GM18909 (cell line): ENCODE results near the gene MED8.
"Not testable (repeated sequence)": the region's sequence is repeated elsewhere in the genome, so short reads cannot be mapped to it uniquely, and the experiment has no call there.

Experiments used
- ATAC-seq: cut with Tn5 transposase; IDR thresholded peaks from one replicate; pipeline ENCODE4 v1.9.1; 2021; ENCODE audit warnings: mild to moderate bottlenecking; ENCODE audit not compliant: unreplicated experiment, poor library complexity

Gene MED8

GRCh38 chr1:43422995-43423671 lies 33.5 kb upstream of the MED8 start:
- ATAC-seq, result no peak

DNA sequence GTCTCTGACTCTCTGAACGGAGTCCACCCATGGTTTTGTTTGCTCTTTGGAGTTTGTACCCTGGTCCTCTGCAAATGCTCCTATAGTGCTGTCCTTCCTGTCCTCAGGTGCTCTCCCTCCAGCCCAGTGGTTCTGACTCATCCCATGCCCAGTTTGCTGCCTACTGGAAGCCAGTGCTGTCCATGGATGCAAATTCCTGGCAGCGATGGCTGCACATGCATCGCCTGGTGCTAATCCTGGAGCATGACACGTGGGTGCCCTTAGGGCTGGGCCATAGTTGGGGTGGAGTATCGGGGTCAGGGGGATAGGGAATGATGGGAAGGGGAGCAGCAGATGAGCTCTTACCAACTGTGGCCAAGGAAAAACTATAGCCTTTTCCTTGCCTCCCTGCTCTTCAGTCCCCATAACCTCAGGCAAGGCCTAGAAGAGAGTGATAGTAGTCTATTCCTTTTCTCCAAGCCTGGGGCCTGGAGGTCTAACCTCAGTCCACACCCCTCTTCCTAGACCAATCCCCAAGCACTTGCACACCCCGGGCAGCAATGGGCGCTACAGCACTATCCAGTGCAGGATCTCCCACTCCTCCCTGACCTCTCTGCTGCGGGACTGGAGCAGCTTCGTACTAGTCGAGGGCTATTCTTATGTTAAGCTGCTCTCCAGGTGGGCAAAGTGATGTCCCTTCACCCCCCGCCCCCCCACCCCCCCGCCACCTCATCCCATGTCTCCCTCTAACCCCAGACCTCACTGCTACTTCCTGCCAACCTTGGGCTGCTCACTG lies 32.6 kb upstream of the MED8 start:
- no peak for ATAC-seq

DNA sequence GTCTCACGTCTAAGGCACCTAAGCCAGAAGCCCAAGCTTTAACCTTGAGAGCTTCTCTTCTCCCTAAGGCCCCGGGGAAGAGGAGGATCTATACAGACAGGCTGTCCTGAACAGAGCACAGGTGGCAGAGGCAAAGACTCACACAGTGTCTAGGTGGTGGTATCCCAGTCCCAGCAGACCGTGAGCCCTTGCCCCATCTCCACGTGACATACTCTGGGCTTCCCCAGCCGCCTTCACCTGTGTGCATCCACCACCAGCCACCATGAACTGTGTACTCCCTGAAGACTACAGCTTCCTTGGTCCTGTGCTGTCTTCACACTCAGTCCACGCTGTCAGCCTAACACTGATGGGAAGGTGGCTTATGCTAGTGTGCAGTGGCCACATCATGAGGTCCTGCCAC lies 31.8 kb upstream of the MED8 start:
- no peak for ATAC-seq

DNA sequence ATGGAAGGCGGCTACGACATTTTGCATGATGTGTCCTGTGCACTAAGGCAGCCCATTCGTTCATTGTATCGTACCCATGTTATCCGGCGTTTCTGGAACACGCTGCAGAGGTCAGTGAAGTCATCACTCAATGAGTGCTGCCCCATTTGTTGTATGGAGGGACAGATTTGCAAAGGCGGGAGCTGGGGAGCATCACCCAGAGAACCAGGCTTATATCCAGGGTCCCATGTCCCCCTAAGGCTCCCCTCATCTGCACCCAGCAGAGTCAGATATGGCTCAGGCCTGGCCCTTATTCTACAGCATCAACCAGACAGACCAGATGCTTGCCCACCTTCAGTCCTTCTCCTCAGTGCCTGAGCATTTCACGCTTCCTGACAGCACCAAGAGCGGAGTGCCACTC lies 31.3 kb upstream of the MED8 start:
- ATAC-seq, result no peak

DNA sequence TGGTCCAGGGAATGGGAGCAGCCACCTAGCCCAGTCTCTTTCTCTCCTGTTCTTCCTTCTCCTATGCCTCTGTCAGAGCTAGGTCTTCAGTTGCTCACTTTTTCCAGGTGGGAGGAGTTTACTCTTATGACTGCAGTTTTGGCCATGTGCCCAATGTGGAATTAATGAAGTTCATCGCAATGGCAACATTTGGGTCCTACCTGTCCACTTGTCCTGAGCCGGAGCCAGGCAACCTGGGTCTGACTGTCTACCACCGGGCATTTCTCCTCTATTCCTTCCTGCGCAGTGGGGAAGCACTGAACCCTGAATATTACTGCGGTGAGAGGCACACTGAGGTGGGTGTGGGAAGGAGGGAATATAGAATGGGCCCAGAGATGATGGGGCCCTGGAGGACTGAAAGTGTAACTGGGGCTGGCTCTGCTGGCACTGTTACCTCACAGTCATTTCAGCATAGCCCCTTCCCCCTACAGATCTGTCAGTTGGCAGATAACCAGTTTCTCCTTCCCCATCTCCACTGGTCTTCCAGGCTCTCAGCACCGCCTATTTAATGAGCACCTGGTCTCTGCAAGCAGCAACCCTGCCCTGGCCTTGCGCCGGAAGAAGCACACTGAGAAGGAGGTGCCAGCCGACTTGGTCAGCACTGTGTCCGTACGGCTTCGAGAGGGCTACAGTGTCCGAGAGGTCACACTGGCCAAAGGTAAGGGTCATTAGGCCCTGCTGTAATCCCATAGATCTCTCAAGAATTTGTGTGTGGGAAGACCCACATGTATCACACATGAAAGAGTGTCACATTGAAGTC lies 30.2 kb upstream of the MED8 start:
- no peak for ATAC-seq

- no peak for ATAC-seq
These were observed 29.3 kb upstream of the MED8 start for GRCh38 chr1:43418858-43419257.

- no peak for ATAC-seq
These were observed 26.3 kb upstream of the MED8 start for GRCh38 chr1:43415901-43416300.

- no peak for ATAC-seq
These were observed 25.1 kb upstream of the MED8 start for GRCh38 chr1:43414634-43415223.

DNA sequence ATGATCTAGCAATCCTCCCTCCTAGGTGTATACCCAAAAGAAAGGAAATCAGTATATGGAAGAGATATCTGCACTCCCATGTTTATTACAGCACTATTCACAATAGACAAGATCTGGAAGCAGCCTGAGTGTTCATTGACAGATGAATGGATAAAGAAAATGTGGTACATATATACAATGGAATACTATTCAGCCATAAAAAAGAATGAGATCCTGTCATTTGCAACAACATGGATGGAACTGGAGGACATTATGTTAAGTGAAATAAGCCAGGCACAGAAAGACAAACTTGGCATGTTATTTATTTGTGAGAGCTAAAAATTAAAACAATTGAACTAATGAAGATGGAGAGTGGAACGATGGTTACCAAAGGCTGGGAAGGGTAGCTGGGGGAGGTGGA lies 23.8 kb upstream of the MED8 start:
- ATAC-seq, result not testable (repeated sequence)

DNA sequence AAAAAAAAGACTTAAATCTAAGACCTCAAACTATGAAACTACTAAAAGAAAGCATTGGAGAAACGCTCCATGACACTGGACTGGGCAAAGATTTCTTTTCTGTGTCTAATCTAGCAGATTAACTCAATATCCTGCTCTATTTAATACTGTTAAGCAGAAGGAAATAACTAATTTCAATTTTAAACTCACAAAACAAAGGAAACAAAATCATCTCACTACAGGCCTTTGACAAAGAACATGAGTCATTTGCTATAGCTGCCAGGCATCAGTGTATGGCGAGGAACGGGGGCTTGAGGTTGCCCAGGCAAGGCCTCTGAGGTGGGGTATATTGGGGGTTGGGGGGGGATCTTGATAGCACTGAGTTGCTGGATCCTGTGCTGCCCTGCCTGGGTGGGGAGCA lies 21.0 kb upstream of the MED8 start:
- no peak for ATAC-seq

DNA sequence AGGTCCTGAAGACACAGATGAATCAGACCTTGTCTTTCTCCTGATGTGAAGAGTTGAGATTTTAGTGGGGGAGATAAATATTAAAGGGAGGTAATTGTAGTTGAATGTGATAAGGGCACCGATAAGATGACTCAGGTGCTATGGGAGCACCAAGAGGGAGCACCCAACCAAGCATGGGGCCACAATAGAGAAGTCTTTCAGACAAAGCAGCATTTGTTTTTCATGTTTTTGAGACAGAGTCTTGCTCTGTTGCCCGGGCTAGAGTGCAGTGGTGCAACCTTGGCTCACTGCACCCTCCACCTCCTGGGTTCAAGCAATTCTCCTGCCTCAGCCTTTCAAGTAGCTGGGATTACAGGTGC lies 16.3 kb upstream of the MED8 start:
- ATAC-seq, result no peak

DNA sequence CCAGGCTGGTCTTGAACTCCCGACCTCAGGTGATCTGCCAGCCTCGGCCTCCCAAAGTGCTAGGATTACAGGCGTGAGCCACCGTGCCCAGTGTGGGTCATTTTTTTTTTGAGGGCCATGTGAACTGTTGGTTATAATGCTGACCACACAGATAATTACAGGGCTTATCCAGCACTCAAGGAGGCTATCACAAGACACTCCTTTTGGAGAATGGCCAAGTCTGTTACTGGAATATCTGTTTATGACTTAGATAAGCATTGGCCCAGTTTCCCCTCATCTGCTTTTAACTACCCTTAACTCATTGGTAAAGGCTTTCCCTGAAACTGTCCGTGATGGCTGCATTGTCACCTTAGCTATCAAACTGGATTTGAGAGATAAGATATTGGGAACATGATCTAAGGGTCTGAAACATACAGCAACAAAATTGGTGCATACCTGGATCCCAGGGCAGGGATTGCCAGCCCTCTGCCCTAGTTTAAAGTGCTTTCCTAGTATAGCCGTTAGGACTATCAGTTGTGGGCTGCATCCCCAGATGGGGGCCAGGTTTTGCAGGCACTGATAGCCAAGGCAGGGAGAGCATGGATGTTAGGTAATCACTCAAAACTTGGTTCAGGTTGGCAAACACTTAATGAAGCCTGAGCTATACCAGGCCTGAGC lies 15.7 kb upstream of the MED8 start:
- no peak for ATAC-seq

DNA sequence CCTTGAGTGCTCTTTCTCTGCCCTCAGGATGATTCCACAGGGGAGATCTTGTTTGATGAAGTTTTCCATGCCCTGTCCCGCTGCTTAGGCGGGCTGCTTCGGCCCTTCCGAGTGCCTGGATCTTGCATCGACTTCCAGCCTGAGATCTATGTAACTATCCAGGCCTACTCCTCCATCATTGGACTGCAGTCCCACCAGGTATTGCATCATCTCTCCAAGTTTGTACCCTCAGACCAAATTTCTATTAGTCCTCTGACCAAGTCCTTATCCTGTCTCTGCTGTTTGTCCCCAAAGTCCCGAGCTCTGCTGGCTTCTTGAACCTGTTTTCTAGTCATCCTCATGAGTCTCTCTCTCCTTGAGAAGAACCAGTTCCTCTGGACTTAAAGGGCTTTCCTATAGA lies 14.8 kb upstream of the MED8 start:
- no peak for ATAC-seq

GRCh38 chr1:43402089-43402865 lies 12.7 kb upstream of the MED8 start:
- ATAC-seq, result no peak

DNA sequence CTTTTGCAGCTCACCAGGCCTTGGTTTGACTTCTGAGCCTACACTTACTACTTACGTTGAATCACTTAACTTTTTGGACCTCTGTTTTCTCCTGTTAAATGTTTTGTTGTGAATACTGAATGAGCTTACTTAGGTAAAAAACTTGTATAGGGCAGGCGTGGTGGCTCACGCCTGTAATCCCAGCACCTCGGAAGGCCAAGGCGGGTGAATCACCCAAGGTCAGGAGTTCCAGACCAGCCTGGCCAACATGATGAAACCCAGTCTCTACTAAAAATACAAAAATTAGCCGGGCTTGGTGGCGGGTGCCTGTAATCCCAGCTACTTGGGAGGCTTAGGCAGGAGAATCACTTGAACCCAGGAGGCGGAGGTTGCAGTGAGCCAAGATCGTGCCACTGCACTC lies 10.8 kb upstream of the MED8 start:
- ATAC-seq, result not testable (repeated sequence)

- ATAC-seq, result no peak
These were observed 8.6 kb upstream of the MED8 start for GRCh38 chr1:43398227-43398626.

DNA sequence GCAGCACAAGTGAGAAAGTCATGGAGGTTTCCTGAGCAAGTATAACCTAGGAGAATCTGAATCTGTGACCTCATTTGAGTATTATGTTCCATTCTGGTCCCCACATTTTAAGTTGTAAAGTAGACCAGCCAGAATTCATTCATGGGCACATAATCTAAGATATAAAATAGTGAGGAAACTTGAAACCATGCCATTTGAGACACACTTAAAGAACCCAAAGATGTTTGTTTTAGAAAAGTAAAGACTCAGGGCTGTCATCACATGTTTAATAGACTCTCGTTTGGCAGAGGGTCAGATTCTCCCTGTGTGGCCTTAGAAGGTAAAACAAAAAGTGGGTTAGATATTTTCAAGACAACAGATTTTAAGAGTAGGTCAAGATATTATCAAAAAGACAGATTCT lies 6.5 kb upstream of the MED8 start:
- no peak for ATAC-seq

DNA sequence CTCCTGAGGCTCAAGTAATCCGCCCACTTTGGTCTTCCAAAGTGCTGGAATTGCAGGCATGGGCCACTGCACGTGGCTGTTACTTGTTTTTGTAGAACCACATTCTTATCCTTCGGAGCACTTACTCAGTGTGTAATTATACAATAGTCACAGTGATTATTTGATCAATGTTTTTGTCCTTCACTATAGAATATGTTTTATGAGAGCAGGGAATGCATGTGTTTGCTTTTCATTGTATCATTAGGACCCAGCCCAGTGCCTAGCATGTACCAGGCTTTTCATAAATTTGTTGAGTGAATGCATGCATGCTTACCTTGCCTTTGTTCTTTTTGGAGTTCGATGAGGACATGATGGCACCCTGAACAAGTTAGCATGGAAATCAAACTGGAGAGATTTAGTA lies 5.9 kb upstream of the MED8 start:
- no peak for ATAC-seq

DNA sequence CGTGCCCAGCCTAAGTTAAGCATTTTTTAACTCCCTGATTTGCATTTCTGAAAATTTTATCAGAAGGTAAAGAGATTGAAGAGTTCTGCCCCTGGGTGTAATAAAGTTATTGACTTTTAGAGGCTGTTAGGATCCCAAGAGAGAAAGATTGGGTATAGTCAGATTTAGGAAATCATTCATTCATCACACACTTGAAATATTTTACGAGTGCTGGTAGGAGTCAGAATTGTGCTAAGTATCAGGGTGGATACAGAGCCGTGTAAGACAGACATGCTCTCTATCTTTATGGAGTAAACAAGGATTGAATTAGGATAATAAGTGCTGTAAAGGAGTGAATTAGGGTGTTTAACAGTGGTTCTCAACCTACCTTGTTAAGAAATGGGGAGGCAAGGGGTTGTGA lies 3.1 kb upstream of the MED8 start:
- no peak for ATAC-seq

DNA sequence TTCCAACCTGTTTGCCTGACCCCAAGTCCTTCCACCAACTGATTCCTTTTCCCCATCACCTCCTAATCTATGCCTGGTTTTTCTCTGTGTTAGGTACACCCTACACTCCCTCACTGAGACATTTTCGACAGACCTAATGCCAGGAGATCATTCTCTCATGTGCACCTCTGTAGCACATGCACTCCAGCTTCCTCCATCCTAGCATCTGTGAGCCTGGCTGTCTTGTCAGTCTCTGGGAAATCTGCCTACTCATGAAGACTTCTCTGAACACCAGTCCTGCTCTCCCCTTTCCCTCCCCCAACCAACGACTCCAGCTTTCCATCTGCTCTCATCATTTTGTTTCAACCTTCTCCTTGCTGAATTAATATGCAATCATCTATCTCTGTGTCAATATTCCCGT lies 987 bp downstream of the MED8 start:
- ATAC-seq, result no peak
